ENCODE measurements around the gene ISLR. TPM values are rescaled to one million over a fixed set of nuclear protein-coding genes. Genes with fewer than 3 reads are reported as not detected.

Gene ISLR
- total RNA-seq, 2 donors from 2014 or later: 36.5 to 70.7 TPM

DNA sequence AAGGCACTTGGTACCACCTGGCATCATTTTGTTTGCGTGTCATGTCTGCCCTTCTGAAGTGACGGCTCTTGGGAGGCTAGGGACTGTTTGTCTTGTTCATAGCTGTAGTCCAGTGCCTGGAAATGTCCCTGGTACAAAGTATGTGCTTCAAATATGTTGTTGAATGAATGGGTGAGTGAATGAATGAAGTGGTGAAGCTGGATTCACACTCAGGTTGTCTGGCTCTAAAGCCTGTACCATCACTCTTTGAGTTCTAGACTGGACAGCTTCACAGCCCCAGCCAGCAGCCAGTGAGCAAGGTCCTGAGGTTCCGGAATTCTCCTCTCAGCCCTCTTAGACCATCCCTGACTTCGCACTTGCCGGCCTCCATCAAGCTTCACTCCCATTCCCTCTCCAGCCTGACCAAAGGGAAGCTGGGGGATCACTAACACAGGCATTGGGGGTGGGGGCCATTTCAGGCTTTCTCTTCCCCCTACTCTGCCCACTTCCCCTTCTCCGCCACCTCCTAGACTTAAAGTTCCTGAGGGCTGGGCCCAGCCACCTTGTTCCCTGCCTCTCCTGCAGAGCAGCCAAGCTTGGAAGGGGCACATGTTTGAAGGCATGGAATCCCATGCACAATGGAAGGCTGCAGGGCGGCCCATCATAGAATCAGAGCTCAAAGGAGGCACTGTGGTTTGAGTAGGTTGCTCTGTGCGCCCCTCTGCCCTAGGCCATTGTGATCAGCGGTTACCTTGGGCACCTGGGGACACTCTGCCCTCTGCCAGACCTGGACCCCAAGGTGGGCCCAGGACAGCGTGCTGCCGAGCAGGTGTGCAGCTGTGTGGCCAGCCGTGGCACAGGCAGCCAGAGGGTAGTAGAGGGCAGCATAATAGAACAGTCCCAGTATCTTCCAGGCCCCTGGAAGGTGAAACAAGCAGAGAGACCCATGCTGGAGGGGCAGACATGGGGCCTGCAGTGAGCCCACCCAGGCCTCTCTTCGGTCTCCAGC lies 21.4 kb downstream of the ISLR start:
- TF ChIP-seq CTCF (IDR thresholded peaks at IDR 0.05): no peak
- TF ChIP-seq POLR2A (IDR thresholded peaks at IDR 0.05): no peak
- no peak for TF ChIP-seq POLR2AphosphoS5 (IDR thresholded peaks at IDR 0.05)
- Histone ChIP-seq H3K4me1 (replicated peaks) (no peaks in the 10 kb centered on the region), H3K9me3 (no peaks in the 10 kb centered on the region), H3K4me3 (no peak overlapping the region), H3K36me3 (no peaks in the 10 kb centered on the region), H3K27ac (no peak overlapping the region), H3K27me3 (replicated peaks; ENCODE audit: insufficient read depth) (no peaks in the 10 kb centered on the region)
- intact Hi-C loops (cut with DNase I): no loop called here
- WGBS: 95% methylated on average over 13 of the region's 13 CpGs
- no peak for DNase-seq (ENCODE audit: low spot score)

DNA sequence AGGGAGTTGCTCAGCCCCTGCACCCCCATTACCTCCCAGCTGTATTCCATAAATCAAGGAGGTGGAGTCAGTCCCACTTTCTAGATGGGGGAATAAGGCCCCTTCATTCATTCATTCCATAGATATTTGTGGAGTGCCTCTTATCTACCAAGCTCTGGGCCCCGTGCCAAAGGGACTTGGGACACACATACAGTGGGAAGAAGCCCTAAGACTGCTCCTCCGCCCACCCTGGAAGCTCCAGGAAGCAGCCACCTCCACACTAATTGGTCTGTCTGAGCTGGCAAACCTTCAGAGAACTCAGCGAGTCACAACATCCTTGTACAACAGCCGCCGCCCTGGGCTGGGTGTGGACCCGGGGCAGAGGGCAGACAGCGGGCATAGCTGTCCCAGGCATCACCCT lies 22.7 kb downstream of the ISLR start:
- WGBS: 33% methylated on average over 7 of the region's 7 CpGs
- intact Hi-C loops (cut with DNase I): no loop called here
- peak; percentile 7 for DNase-seq (ENCODE audit: low spot score)
- H3K36me3 ChIP-seq: no peaks in the 10 kb centered on the region
- no peak overlapping the region for H3K27ac ChIP-seq
- no peak overlapping the region for H3K4me3 ChIP-seq
- no peaks in the 10 kb centered on the region for H3K9me3 ChIP-seq
- H3K4me1 ChIP-seq (replicated peaks): no peaks in the 10 kb centered on the region
- H3K27me3 ChIP-seq (replicated peaks; ENCODE audit: insufficient read depth): no peaks in the 10 kb centered on the region
- no peak for TF ChIP-seq CTCF (IDR thresholded peaks at IDR 0.05)
- no peak for TF ChIP-seq POLR2A (IDR thresholded peaks at IDR 0.05)
- no peak for TF ChIP-seq POLR2AphosphoS5 (IDR thresholded peaks at IDR 0.05)

GRCh38 chr15:74197176-74197965 lies 23.9 kb downstream of the ISLR start:
- H3K9me3 ChIP-seq: no peaks in the 10 kb centered on the region
- no peak for DNase-seq (ENCODE audit: low spot score)
- no peak for TF ChIP-seq CTCF (IDR thresholded peaks at IDR 0.05)
- TF ChIP-seq POLR2AphosphoS5 (IDR thresholded peaks at IDR 0.05): no peak
- TF ChIP-seq POLR2A (IDR thresholded peaks at IDR 0.05): no peak
- no peaks in the 10 kb centered on the region for H3K36me3 ChIP-seq
- H3K27me3 ChIP-seq (replicated peaks; ENCODE audit: insufficient read depth): no peaks in the 10 kb centered on the region
- H3K4me3 ChIP-seq: no peak overlapping the region
- intact Hi-C loops (cut with DNase I): no loop called here
- H3K27ac ChIP-seq: no peak overlapping the region
- 96% methylated on average over 9 of the region's 9 CpGs for WGBS
- no peaks in the 10 kb centered on the region for H3K4me1 ChIP-seq (replicated peaks)

DNA sequence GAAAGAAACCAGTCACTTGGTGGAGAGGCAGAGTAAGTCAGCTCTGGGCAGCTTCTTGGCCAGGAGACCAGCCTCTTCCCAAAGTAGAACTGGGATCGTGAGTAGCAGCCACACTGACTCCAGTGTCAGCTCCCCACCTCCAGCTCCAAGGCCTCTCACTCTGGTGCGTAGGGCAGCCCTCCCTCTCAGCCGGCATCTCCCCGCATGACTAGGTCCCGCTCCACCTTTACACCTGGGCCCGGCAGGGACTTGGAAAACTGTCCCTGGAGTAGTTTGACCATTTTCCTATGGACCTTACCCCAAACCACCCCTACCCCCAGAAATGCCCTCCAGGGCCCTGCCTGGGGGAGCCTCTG lies 25.8 kb downstream of the ISLR start:
- 96% methylated on average over 6 of the region's 6 CpGs for WGBS
- Histone ChIP-seq H3K27ac (no peak overlapping the region), H3K36me3 (no peaks in the 10 kb centered on the region), H3K27me3 (replicated peaks; ENCODE audit: insufficient read depth) (no peaks in the 10 kb centered on the region), H3K4me1 (replicated peaks) (no peaks in the 10 kb centered on the region), H3K4me3 (no peak overlapping the region), H3K9me3 (no peaks in the 10 kb centered on the region)
- no peak for TF ChIP-seq POLR2A (IDR thresholded peaks at IDR 0.05)
- no peak for TF ChIP-seq CTCF (IDR thresholded peaks at IDR 0.05)
- TF ChIP-seq POLR2AphosphoS5 (IDR thresholded peaks at IDR 0.05): no peak
- no peak for DNase-seq (ENCODE audit: low spot score)
- intact Hi-C loops (cut with DNase I): no loop called here
